OCI-LY3 (cell line): Measurements from ENCODE around the gene SLC26A2.

ENCODE experiments used
- H2AFZ ChIP-seq: fragments of 200-600, 300-600 bp; shearing (Covaris generic); 2 replicates; pipeline ENCODE4 v1.6.0; 2014; ENCODE audit warnings: antibody characterized with exemption, low read depth, low read length
- H3K27ac ChIP-seq: fragments of 200-600, 300-600 bp; sonication (generic); 2 replicates; pipeline ENCODE4 v1.5.1; 2014; ENCODE audit warnings: mild to moderate bottlenecking, low read length, moderate library complexity, mixed read lengths
- H3K27me3 ChIP-seq: fragments of 200-600, 300-600 bp; sonication (generic); 2 replicates; pipeline ENCODE4 v1.6.1; 2014; ENCODE audit warnings: low read depth, low read length, mixed read lengths
- H3K36me3 ChIP-seq: fragments of 200-600, 300-600 bp; sonication (generic); replicated peaks from 2 replicates; pipeline ENCODE3; 2014; ENCODE audit warnings: low read depth, low read length, mixed read lengths
- H3K4me1 ChIP-seq: fragments of 300-600, 200-600 bp; sonication (generic); 2 replicates; pipeline ENCODE4 v1.6.1; 2014; ENCODE audit warnings: low read length, mixed read lengths
- H3K4me2 ChIP-seq: fragments of 200-600, 300-600 bp; sonication (generic); 2 replicates; pipeline ENCODE4 v1.6.1; 2014; ENCODE audit warnings: low read length, mixed read lengths
- H3K4me3 ChIP-seq: fragments of 300-600, 200-600 bp; sonication (generic); 2 replicates; pipeline ENCODE4 v1.5.1; 2014; ENCODE audit warnings: antibody characterized with exemption, mild to moderate bottlenecking, low read length, moderate library complexity
- H3K79me2 ChIP-seq: fragments of 300-600, 200-600 bp; shearing (Covaris generic); 2 replicates; pipeline ENCODE4 v1.6.1; 2014; ENCODE audit warnings: mild to moderate bottlenecking, low read length, mixed read lengths
- H3K9ac ChIP-seq: fragments of 300-600, 200-600 bp; shearing (Covaris generic); 2 replicates; pipeline ENCODE4 v1.6.0; 2014; ENCODE audit warnings: mild to moderate bottlenecking, low read length, moderate library complexity
- H3K9me3 ChIP-seq: fragments of 200-600, 300-600 bp; shearing (Covaris generic); 2 replicates; pipeline ENCODE4 v1.6.1; 2014; ENCODE audit warnings: low read length, mixed read lengths; ENCODE audit not compliant: insufficient read depth
- H4K20me1 ChIP-seq: fragments of 200-600, 300-600 bp; sonication (generic); 2 replicates; pipeline ENCODE4 v1.6.1; 2016; ENCODE audit warnings: low read length, mixed read lengths; ENCODE audit not compliant: insufficient read depth
- EZH2phosphoT487 ChIP-seq: fragments of 200-600 bp; shearing (Covaris generic); IDR thresholded peaks from 2 replicates; pipeline ENCODE4 v1.6.1; 2018; ENCODE audit warnings: antibody characterized with exemption, mixed run types, low read depth
- TF ChIP-seq, protein P1 (sequence below): fragments of 200-600, 300-600 bp; sonication (generic); IDR thresholded peaks from 2 replicates; pipeline ENCODE4 v1.5.1; 2014; ENCODE audit warnings: antibody characterized with exemption, low read length, low read depth

SLC26A2 gene

DNA sequence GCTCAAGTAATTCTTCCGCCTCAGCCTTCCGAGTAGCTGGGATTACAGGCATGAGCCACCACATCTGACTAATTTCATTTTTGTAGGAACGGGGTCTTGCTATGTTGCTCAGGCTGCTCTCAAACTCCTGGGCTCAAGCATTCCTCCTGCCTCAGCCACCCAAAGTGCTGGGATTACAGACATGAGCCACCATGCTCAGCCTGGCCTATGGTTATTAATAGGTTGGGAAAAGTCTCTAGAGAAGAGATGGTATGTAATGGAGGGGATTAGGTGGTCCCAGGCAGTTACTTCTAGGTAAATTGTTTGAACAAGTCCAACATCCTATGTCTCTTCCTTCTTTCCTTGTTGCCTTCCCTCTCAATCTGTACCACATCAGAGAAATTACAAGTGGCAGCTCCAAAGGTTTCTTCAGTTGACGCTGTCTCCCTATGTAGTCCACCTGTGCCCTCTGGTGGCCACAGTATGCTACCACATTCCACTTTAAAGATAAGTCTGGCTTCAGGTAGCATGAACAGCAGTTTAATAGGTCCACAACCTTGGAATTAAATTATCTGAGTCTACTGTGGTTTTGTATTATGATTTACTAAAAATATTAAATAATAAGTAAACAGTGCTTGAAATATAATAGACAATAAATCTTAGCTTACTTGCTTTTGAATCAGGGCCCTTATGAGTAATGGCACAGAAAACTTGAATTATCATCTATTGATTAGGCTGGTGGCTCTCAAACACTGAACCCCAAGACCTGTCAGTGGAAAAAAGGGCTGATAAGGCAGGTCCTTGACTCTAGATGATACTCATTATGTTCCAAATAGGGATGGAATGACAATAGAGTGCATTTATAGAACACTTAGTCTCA is 30.2 kb downstream of the SLC26A2 start:
- TF ChIP-seq, protein P1, sequence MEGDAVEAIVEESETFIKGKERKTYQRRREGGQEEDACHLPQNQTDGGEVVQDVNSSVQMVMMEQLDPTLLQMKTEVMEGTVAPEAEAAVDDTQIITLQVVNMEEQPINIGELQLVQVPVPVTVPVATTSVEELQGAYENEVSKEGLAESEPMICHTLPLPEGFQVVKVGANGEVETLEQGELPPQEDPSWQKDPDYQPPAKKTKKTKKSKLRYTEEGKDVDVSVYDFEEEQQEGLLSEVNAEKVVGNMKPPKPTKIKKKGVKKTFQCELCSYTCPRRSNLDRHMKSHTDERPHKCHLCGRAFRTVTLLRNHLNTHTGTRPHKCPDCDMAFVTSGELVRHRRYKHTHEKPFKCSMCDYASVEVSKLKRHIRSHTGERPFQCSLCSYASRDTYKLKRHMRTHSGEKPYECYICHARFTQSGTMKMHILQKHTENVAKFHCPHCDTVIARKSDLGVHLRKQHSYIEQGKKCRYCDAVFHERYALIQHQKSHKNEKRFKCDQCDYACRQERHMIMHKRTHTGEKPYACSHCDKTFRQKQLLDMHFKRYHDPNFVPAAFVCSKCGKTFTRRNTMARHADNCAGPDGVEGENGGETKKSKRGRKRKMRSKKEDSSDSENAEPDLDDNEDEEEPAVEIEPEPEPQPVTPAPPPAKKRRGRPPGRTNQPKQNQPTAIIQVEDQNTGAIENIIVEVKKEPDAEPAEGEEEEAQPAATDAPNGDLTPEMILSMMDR, result peak; percentile 78
- no peak for TF ChIP-seq EZH2phosphoT487
- Histone ChIP-seq H3K79me2 (no peaks in the 10 kb centered on the region), H2AFZ (no peak overlapping the region), H3K4me3 (no peak overlapping the region), H3K9me3 (no peaks in the 10 kb centered on the region), H4K20me1 (no peaks in the 10 kb centered on the region), H3K27ac (no peak overlapping the region), H3K27me3 (no peaks in the 10 kb centered on the region), H3K9ac (no peak overlapping the region), H3K36me3 (no peaks in the 10 kb centered on the region), H3K4me2 (no peak overlapping the region), H3K4me1 (no peaks in the 10 kb centered on the region)

DNA sequence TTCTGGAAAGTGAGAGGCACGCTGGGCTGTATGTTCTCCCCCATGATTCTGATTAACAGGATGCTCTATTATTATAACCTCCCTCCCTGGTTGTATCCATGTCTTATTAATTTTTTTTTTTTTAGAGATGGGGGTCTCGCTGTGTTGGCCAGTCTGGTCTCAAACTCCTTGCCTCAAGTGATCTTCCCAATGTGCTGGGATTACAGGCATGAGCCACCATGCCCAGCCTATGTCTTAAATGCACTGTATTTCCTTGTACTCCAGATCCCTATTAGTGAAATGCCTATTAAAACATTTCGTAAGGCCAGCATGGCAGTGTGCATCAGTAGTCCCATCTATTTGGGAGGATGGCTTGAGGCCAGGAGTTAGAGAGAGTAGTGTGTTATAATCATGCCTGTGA is 32.9 kb downstream of the SLC26A2 start:
- Histone ChIP-seq H4K20me1 (no peaks in the 10 kb centered on the region), H3K27ac (no peak overlapping the region), H3K4me3 (no peak overlapping the region), H3K9me3 (no peaks in the 10 kb centered on the region), H3K4me2 (no peak overlapping the region), H3K79me2 (no peaks in the 10 kb centered on the region), H3K27me3 (no peaks in the 10 kb centered on the region), H3K4me1 (no peaks in the 10 kb centered on the region), H3K36me3 (no peaks in the 10 kb centered on the region), H3K9ac (no peak overlapping the region), H2AFZ (no peak overlapping the region)
- no peak for TF ChIP-seq EZH2phosphoT487
- TF ChIP-seq, protein P1, result no peak

GRCh38 chr5:149995385-149996204 is 35.0 kb downstream of the SLC26A2 start:
- H3K27ac ChIP-seq, result no peak overlapping the region
- no peak overlapping the region for H3K9ac ChIP-seq
- TF ChIP-seq, protein P1, result no peak
- TF ChIP-seq EZH2phosphoT487, result no peak
- no peaks in the 10 kb centered on the region for H4K20me1 ChIP-seq
- H3K79me2 ChIP-seq, result peaks cover 10% of the 10 kb centered on the region
- H3K27me3 ChIP-seq, result no peaks in the 10 kb centered on the region
- no peaks in the 10 kb centered on the region for H3K9me3 ChIP-seq
- no peak overlapping the region for H3K4me3 ChIP-seq
- H3K36me3 ChIP-seq, result no peaks in the 10 kb centered on the region
- H3K4me1 ChIP-seq, result peaks cover 8% of the 10 kb centered on the region
- no peak overlapping the region for H2AFZ ChIP-seq
- no peak overlapping the region for H3K4me2 ChIP-seq
